HG03097 (cell line): ENCODE results near the gene ALX3.

Experiments used
- ATAC-seq: cut with Tn5 transposase; IDR thresholded peaks from one replicate; pipeline ENCODE4 v1.9.1; 2021; ENCODE audit not compliant: unreplicated experiment, low FRiP score

The ALX3 gene

GRCh38 chr1:110070671-110071242 is at the start of gene ALX3:
ALX3 (minus strand) TSS chr1:110070672; CDS start chr1:110070612, 60 bp downstream.
- ATAC-seq = no peak

- ATAC-seq = no peak
These were observed 49.4 kb upstream of the ALX3 start for GRCh38 chr1:110119843-110120242.

GRCh38 chr1:110118636-110119396 is 48.3 kb upstream of the ALX3 start:
- no peak for ATAC-seq

- no peak for ATAC-seq
These were observed 44.3 kb upstream of the ALX3 start for GRCh38 chr1:110114784-110115183.

GRCh38 chr1:110114173-110114572 is 43.7 kb upstream of the ALX3 start:
- no peak for ATAC-seq

- no peak for ATAC-seq
These were observed 43.1 kb upstream of the ALX3 start for GRCh38 chr1:110113551-110113950.

GRCh38 chr1:110112656-110113055 is 42.2 kb upstream of the ALX3 start:
- no peak for ATAC-seq

GRCh38 chr1:110112143-110112542 is 41.7 kb upstream of the ALX3 start, which contains the start of gene UBL4B:
UBL4B (plus strand) TSS chr1:110112443; CDS start chr1:110112535, 92 bp downstream.
- no peak for ATAC-seq

- no peak for ATAC-seq
These were observed 40.6 kb upstream of the ALX3 start for GRCh38 chr1:110111081-110111480.

GRCh38 chr1:110107867-110108469 is 37.5 kb upstream of the ALX3 start:
- no peak for ATAC-seq

GRCh38 chr1:110106013-110106941 is 35.8 kb upstream of the ALX3 start:
- ATAC-seq = no peak

GRCh38 chr1:110102081-110102480 is 31.6 kb upstream of the ALX3 start:
- ATAC-seq = no peak

- ATAC-seq = no peak
These were observed 29.9 kb upstream of the ALX3 start for GRCh38 chr1:110100335-110100734.

- no peak for ATAC-seq
These were observed 28.0 kb upstream of the ALX3 start for GRCh38 chr1:110098222-110099026.

GRCh38 chr1:110097507-110098221 is 27.2 kb upstream of the ALX3 start:
- ATAC-seq = no peak

GRCh38 chr1:110094931-110095654 is 24.6 kb upstream of the ALX3 start:
- ATAC-seq = no peak

GRCh38 chr1:110092991-110093390 is 22.5 kb upstream of the ALX3 start:
- ATAC-seq = no peak

GRCh38 chr1:110091791-110092190 is 21.3 kb upstream of the ALX3 start:
- no peak for ATAC-seq

- ATAC-seq = no peak
These were observed 20.9 kb upstream of the ALX3 start for GRCh38 chr1:110091381-110091780.
